Stimulated activated CD8-positive, alpha-beta memory T cell treated with anti-CD3 and anti-CD28 coated beads, Interleukin-2, amount 100 ng/mL, for 1 hour (primary cell): Measurements from ENCODE around the gene PHLDB3.

Experiments
- DNase-seq, 2 donors: peaks; one replicate each; pipeline ENCODE4 v3.0.0-alpha.2; 2020; ENCODE audit warnings: low read depth in 2 of 2

Gene PHLDB3

GRCh38 chr19:43468354-43469159, 36.0 kb downstream of the PHLDB3 start:
- no peak for DNase-seq

DNA sequence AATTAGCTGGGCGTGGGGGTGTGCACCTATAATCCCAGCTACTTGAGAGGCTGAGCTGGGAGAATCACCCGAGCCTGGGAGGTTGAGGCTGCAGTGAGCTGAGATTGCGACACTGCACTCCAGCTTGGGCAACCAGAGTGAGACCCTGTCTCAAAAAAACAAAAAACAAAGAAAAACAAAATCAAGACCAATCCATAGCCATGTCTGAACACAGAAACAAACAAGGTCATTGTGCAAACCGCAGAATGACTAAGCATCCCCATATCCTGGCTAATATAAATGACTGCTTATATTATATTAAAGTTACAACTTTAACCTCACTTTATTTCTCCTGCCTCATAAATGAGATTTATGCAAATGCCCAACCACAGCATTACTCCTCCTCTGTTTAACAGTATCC, 36.8 kb downstream of the PHLDB3 start:
- no peak for DNase-seq

DNA sequence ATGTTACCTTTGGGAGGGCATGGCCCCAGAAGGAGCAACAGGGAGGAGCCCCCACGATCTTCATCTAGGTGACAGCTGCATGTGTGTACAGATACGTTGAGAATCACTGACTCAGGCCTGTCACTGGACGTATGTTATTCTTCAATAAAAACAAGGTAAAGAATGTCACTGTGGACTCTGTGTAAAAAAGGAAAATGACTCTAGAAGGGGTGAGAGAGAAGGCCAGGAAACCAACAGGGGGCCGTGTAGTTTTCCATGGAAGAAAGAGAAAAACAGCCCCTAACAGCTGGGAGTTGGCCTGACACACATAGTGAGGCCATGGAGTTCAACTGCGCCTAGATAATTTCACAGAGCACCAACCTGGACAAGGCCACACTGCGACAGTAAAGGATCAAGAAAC, 37.3 kb downstream of the PHLDB3 start:
- DNase-seq, result no peak

GRCh38 chr19:43466793-43467192, 37.8 kb downstream of the PHLDB3 start:
- no peak for DNase-seq

- no peak for DNase-seq
These were observed 39.0 kb downstream of the PHLDB3 start, which contains the start of gene LYPD3 for GRCh38 chr19:43465468-43466120. LYPD3 (minus strand) TSS chr19:43465608; CDS start chr19:43465571, 37 bp downstream.

DNA sequence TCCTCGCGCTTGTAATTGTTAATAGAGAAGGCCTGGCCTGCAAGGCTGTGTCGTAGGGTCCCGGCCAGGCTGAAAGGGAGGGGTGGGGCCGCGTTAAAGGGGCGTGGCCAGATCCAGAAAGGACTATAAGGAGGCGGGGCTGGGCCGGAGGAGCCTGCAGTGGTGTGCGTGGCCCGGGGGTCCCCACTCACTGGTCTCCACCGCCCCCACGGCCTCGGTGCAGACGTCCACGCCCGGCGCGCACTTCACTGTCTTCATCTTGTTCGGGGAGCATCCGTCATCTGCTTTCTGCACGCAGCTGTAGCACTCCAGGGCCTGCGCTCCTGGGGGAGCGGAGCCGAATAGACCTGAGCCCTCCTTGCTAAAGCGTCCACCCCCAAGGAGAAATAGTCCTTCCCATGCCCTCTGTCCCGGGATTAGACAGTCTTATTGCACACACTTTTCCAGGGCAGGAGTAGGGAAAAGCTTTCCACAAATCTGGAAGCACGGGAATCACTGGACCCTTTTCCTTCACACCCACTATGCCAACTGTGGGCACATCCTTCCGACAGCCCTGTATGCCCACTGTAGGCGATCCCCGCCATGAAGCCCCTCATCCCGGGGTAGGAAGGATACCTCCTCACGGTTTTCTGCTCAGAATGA, 40.3 kb downstream of the PHLDB3 start:
- peak; percentile 54 to 65 for DNase-seq

GRCh38 chr19:43463381-43464133, 41.0 kb downstream of the PHLDB3 start:
- DNase-seq, result peak; percentile 99 to 100

- DNase-seq, result no peak
These were observed 41.7 kb downstream of the PHLDB3 start for GRCh38 chr19:43462785-43463380.

DNA sequence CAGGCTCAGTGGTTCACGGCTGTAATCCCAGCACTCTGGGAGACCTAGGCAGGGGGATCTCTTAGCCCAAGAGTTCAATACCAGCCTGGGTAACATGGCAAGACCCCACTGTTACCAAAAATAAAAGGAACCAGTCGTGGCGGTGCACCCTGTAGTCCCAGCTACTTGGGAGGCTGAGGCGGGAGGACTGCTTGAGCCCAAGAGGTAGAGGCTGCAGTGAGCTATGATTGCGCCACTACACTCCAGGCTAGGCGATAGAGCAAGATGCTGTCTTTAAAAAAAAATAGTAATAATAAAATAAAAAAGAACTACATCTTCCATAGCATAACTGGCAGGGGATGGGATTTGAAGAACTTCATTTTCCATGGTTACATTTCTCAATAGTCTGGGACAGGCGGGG, 42.2 kb downstream of the PHLDB3 start:
- DNase-seq, result no peak

- no peak for DNase-seq
These were observed 43.2 kb downstream of the PHLDB3 start for GRCh38 chr19:43461303-43461702.

DNA sequence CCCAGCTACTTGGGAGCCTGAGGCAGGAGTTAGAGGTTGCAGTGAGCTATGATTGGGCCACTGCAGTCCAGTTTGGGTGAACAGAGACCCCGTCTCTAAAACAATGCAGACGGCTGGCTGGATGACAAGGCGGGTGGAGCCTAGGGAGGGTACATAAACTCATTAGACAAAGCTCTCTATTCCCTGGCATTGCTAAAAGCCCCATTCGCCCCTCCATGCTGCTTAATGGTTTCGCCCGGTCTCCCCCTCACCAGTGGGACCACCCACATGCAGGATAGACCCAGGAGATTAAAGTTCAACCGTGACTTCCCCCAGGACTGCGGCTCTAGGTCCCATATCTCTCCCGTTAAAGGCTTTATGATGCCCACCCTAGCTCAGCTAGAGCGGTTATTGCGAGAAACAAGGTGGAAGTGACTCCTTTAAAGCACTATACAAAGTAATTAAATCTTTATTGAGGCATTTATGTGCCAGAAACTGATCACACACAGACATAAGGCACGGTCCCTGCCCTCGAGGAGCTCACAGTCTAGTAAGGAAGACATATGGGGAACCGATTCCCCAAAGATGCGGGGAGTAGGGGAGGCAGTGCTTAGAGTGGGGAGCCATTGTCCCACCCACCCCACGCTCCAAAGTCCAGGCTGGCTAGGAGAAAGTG, 44.1 kb downstream of the PHLDB3 start:
- no peak for DNase-seq

- no peak for DNase-seq
These were observed 46.7 kb downstream of the PHLDB3 start for GRCh38 chr19:43457809-43458208.

- no peak for DNase-seq
These were observed 49.0 kb downstream of the PHLDB3 start for GRCh38 chr19:43455321-43456113.

DNA sequence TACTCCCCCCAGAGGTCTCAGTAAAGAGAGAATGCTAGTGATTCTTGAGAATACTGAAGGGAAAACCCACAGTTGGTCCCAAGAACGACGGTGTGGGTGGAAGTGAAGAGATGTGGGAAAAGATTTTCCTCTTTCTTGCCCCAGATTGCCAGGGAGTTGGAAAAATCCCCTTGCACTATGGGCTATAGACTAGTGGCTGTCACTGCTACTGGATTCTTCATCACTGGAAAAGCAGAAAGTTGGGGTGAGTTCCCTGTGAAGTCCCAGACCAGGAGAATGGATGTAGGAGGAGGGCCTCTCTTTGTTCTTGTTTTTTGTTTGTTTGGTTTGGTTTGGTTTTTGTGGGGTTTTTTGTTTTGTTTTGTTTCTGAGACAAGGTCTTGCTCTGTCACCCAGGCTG, 50.5 kb downstream of the PHLDB3 start:
- DNase-seq, result no peak

DNA sequence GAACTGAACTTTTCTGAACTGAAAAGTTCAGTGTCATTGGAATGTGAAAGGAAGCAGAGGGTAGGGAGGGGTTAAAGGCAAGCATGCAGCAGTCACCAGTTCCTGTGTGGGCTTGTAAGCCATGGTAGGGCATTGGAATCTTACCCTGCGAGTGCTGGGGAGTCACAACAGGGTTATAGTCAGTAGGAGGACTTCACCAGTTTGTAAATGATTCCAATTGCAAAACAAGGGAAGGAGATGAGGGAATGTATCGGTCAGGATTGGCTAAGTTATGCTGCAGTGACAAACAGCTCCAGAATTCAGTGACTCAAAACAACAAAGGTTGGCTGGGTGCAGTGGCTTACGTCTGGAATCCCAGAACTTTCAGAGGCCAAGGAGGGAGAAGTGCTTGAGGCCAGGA, 52.0 kb downstream of the PHLDB3 start:
- DNase-seq, result no peak

DNA sequence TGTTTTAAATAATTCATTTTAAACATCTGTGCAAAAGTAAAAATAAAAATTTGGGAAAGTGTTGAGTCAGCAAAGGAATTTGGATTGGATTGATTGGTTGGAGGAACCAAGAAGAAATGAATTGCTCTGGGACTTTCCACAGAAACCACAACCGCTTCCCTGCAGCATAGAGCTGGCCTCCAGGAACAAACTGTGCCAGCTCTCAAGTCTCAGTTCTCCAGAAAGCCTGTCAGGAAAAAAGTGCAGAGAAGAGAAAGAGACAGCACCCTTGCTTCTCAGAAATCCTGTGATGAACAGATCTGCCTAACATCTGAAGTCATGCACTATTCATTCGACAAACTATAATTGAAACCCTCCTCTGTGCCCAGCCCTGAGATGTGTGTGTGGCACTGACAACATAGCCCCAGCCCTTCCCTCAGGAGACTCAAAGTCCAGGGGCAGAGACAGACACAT, 54.0 kb downstream of the PHLDB3 start:
- DNase-seq, result no peak

- no peak for DNase-seq
These were observed 56.9 kb downstream of the PHLDB3 start for GRCh38 chr19:43447655-43448054.

- DNase-seq, result peak; percentile 65 to 72
These were observed 57.6 kb downstream of the PHLDB3 start for GRCh38 chr19:43446746-43447489.

- no peak for DNase-seq
These were observed 59.1 kb downstream of the PHLDB3 start for GRCh38 chr19:43445426-43445825.
